GM18873 (cell line): ENCODE data around the gene SPDYE2B.
"Not testable (repeated sequence)": the region's sequence is repeated elsewhere in the genome, so short reads cannot be mapped to it uniquely, and the experiment has no call there.

ENCODE experiments used
- ATAC-seq: cut with Tn5 transposase; IDR thresholded peaks from one replicate; pipeline ENCODE4 v1.9.1; 2021; ENCODE audit warnings: mild to moderate bottlenecking, moderate library complexity, moderate number of reproducible peaks; ENCODE audit not compliant: unreplicated experiment, low FRiP score

SPDYE2B gene

DNA sequence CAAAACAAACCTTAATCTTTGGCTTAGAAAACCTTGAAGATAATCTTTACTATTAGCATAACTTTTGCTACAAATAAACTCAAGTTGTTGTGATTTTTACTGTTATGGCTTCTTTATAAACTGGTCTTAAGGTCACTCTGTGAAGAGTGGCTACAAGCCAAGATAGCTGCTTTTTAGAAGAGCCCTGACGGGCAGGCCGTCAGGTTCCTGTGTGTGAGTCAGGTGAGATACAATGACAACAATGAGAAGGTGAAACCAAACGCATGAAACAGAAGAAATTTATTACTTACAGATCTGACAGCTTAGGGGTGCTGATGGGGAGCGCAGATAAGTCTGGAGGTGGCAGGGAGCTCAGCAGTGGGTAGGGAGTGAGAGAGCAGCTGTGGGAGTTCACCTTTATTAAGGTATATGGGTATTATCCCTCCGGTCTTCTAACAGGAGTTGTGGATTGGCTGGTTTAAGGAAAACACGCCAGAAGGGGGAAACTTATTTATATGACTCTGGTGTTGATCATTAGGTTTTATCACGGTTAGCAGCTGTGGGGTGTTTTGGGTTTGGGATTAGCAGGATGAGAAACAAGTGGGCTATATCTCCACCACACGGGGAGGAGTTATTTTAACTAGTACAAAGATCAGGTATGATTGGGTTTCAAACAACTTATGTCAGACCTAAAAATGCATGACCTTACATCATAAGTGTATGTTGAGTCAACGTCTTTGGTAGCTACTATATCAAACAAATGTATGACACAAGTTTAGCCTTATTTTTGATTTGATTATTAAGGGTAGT lies 49.0 kb downstream of the SPDYE2B start:
- ATAC-seq, result not testable (repeated sequence)
